HEK293 (cell line): Measurements from ENCODE around the gene UBE2J2.

Source experiments
- TF ChIP-seq, protein P1 (sequence below): fragments of 450-650 bp; formaldehyde crosslinking; IDR thresholded peaks from 2 replicates; pipeline ENCODE4 v1.5.1; 2016; ENCODE audit warnings: missing biosample characterization, missing genetic modification characterization
- TF ChIP-seq, protein P2 (sequence below): fragments of 450-650 bp; formaldehyde crosslinking; IDR thresholded peaks from 2 replicates; pipeline ENCODE4 v1.5.1; 2016; ENCODE audit warnings: missing biosample characterization, missing genetic modification characterization

- TF ChIP-seq, protein P1, sequence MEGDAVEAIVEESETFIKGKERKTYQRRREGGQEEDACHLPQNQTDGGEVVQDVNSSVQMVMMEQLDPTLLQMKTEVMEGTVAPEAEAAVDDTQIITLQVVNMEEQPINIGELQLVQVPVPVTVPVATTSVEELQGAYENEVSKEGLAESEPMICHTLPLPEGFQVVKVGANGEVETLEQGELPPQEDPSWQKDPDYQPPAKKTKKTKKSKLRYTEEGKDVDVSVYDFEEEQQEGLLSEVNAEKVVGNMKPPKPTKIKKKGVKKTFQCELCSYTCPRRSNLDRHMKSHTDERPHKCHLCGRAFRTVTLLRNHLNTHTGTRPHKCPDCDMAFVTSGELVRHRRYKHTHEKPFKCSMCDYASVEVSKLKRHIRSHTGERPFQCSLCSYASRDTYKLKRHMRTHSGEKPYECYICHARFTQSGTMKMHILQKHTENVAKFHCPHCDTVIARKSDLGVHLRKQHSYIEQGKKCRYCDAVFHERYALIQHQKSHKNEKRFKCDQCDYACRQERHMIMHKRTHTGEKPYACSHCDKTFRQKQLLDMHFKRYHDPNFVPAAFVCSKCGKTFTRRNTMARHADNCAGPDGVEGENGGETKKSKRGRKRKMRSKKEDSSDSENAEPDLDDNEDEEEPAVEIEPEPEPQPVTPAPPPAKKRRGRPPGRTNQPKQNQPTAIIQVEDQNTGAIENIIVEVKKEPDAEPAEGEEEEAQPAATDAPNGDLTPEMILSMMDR (tag by site-specific recombination) = no peak
- TF ChIP-seq, protein P2, sequence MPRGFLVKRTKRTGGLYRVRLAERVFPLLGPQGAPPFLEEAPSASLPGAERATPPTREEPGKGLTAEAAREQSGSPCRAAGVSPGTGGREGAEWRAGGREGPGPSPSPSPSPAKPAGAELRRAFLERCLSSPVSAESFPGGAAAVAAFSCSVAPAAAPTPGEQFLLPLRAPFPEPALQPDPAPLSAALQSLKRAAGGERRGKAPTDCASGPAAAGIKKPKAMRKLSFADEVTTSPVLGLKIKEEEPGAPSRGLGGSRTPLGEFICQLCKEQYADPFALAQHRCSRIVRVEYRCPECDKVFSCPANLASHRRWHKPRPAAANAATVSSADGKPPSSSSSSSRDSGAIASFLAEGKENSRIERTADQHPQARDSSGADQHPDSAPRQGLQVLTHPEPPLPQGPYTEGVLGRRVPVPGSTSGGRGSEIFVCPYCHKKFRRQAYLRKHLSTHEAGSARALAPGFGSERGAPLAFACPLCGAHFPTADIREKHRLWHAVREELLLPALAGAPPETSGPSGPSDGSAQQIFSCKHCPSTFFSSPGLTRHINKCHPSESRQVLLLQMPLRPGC (tag by site-specific recombination) = no peak; the same call in 1 of the 2 replicates
These were observed 33.7 kb upstream of the UBE2J2 start for GRCh38 chr1:1307261-1307922.
